Heart left ventricle (tissue), 13 donors: ENCODE data around the gene IL22.
"Not testable (repeated sequence)": the region's sequence is repeated elsewhere in the genome, so short reads cannot be mapped to it uniquely, and the experiment has no call there.

Experiments used
- POLR2A ChIP-seq, 2 donors: fragments of 450-650 bp; IDR thresholded peaks; one replicate each; pipeline ENCODE4 v1.6.1; 2017; ENCODE audit warnings: antibody characterized with exemption in 2 of 2, mild to moderate bottlenecking in 2 of 2, moderate library complexity in 2 of 2
- TF ChIP-seq, protein P1 (sequence below), 12 donors: fragments of 200-600 bp; sonication (generic) in 4 of 12; IDR thresholded peaks; one replicate each; pipeline versions ENCODE4 v1.5.0 to v1.8.0; 2018 to 2022; ENCODE audit warnings: antibody characterized with exemption in 12 of 12, mild to moderate bottlenecking in 5 of 12
- donor health status: ischemic (EF 13 %, LVEDD 7.1; RV severe dilation, severe dysfunction).
- donor health status: DM: no; HTN: yes; CAD: no.
- donor health status: DM: no; HTN: no; CAD: no.
- donor health status: ischemic (EF 25% LVEDD 6.9; RV normal size, moderate dysfunction).
- donor health status: ischemic (EF 25% LVEDD 5.7; RV mildly dilated, moderate dysfunction).
- donor health status: ischemic (EF 35%, LVEDD 5.7; RV mildly dilated, moderate dysfunction).
- donor health status: nonischemic (EF 11% LVEDD 7.7; RV severe dilation, severe dysfunction).
- donor health status: DM: yes; HTN: yes; CAD: no.
- donor health status: PGD.
- donor health status: ischemic (EF 29% LVEDD 5.4; RV normal size, mild dysfunction).
- donor health status: nonischemic (EF 23%, LVEDD 6.1; RV moderate dilation, normal function).

DNA sequence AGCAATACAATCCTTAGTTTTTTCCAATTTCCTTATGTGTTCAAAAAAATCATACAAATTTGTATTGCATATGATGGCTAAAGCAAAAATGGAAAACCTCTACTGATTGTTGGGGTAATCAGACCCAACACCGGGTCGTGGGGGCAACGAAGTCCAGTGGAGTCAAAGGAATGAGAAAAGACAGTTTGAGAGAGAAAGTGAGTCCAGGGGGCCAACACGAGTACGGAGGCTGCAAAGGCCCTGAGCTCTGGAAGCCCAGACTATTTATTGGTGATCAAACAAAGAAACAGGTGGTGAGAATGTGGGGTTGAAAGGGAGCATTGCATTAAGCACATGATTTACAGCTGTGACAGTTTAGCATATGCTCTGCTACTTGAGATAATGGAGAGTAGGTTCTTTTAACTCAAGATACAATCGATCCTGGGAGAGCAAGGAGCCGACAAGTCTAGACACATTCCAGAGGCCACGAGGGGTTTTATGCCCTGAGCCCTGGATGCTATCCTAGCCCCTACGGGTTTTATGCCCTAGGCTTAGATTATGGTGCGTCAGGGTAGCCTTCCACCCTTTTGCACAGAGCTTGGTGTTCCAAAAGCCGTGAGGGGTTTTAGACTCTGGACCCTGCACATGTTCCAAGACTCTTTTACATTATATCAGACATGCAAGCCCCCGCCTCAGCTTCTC is 44.2 kb downstream of the IL22 start:
- TF ChIP-seq, protein P1, sequence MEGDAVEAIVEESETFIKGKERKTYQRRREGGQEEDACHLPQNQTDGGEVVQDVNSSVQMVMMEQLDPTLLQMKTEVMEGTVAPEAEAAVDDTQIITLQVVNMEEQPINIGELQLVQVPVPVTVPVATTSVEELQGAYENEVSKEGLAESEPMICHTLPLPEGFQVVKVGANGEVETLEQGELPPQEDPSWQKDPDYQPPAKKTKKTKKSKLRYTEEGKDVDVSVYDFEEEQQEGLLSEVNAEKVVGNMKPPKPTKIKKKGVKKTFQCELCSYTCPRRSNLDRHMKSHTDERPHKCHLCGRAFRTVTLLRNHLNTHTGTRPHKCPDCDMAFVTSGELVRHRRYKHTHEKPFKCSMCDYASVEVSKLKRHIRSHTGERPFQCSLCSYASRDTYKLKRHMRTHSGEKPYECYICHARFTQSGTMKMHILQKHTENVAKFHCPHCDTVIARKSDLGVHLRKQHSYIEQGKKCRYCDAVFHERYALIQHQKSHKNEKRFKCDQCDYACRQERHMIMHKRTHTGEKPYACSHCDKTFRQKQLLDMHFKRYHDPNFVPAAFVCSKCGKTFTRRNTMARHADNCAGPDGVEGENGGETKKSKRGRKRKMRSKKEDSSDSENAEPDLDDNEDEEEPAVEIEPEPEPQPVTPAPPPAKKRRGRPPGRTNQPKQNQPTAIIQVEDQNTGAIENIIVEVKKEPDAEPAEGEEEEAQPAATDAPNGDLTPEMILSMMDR (IDR thresholded peaks at IDR 0.05), result not testable (repeated sequence)
- not testable (repeated sequence) for TF ChIP-seq POLR2A (IDR thresholded peaks at IDR 0.05)
